Activated CD8-positive, alpha-beta memory T cell treated with anti-CD3 and anti-CD28 coated beads, Interleukin-2, amount 10 ng/mL, durations not matched to agents 7 days and 5 days (primary cell): ENCODE data around the gene ATP9B. TPM values are rescaled to one million over a fixed set of nuclear protein-coding genes. Genes with fewer than 3 reads are reported as not detected.

ENCODE experiments used
- ATAC-seq: fragments of 150-1000 bp; cut with Tn5 transposase; one replicate; pipeline ENCODE4 v1.10.0; 2021; ENCODE audit warnings: moderate library complexity
- CTCF ChIA-PET: fragments of 350-600 bp; sonication (Branson Sonifier 250); formaldehyde crosslinking; loops from one replicate; lab custom pipeline; 2021; ENCODE audit warnings: antibody characterized with exemption; lab: Charles Lee
- DNase-seq: peaks from one replicate; pipeline ENCODE4 v3.0.0-alpha.2; 2020
- H3K27ac Mint-ChIP-seq: one replicate; pipeline ENCODE4 v1.8.0; 2021; ENCODE audit warnings: mild to moderate bottlenecking, mixed read lengths
- H3K27me3 Mint-ChIP-seq: one replicate; pipeline ENCODE4 v1.8.0; 2021; ENCODE audit warnings: mixed read lengths
- H3K36me3 Mint-ChIP-seq: one replicate; pipeline ENCODE4 v1.8.0; 2021; ENCODE audit warnings: mild to moderate bottlenecking, mixed read lengths
- H3K4me1 Mint-ChIP-seq: one replicate; pipeline ENCODE4 v1.8.0; 2021; ENCODE audit warnings: mixed read lengths
- H3K4me3 Mint-ChIP-seq: one replicate; pipeline ENCODE4 v1.8.0; 2021; ENCODE audit warnings: mild to moderate bottlenecking, moderate library complexity, mixed read lengths
- H3K9me3 Mint-ChIP-seq: one replicate; pipeline ENCODE4 v1.8.0; 2022; ENCODE audit warnings: low read depth, mixed read lengths
- total RNA-seq, 2 experiments: library from RNA; stranded (reverse); gene quantifications; one replicate each; pipeline ENCODE4 v1.2.3, GENCODE V29; 2021

ATP9B gene
- total RNA-seq, 2 experiments from 2014 or later, result 21.5 to 31.7 TPM

- Mint-ChIP-seq H3K27ac (no peak overlapping the region), H3K9me3 (no peaks in the 10 kb centered on the region), H3K36me3 (no peaks in the 10 kb centered on the region), H3K4me3 (no peak overlapping the region), H3K27me3 (no peaks in the 10 kb centered on the region), H3K4me1 (peaks cover 6% of the 10 kb centered on the region)
- no peak for DNase-seq
- CTCF ChIA-PET, result interaction anchor here (1.3 to 5.8 kb wide), 8 partner anchors 10 to 263 kb away, joined by 3 to 49 read pairs (median 12); no protein-coding TSS in a partner anchor
- ATAC-seq, result no peak
These were observed 312.7 kb downstream of the ATP9B start for GRCh38 chr18:79381811-79382311.

- Mint-ChIP-seq H3K4me3 (no peak overlapping the region), H3K9me3 (no peaks in the 10 kb centered on the region), H3K27ac (no peak overlapping the region), H3K36me3 (no peaks in the 10 kb centered on the region), H3K4me1 (peaks cover 6% of the 10 kb centered on the region), H3K27me3 (peaks cover 6% of the 10 kb centered on the region)
- CTCF ChIA-PET, result interaction anchor here (4.7 to 5.8 kb wide), 3 partner anchors 9 to 262 kb away, joined by 32 to 49 read pairs (median 34); no protein-coding TSS in a partner anchor
- DNase-seq (no peak), ATAC-seq (no peak)
These were observed 313.6 kb downstream of the ATP9B start for GRCh38 chr18:79382681-79383387.

- Mint-ChIP-seq H3K4me1 (peaks cover 6% of the 10 kb centered on the region), H3K9me3 (no peaks in the 10 kb centered on the region), H3K36me3 (no peaks in the 10 kb centered on the region), H3K27ac (no peak overlapping the region), H3K27me3 (peaks cover 13% of the 10 kb centered on the region), H3K4me3 (no peak overlapping the region)
- CTCF ChIA-PET, result interaction anchor here (5.8 kb wide), 1 partner anchor 262 kb away, joined by 49 read pairs; no protein-coding TSS in a partner anchor
- no peak for ATAC-seq
- no peak for DNase-seq
These were observed 314.3 kb downstream of the ATP9B start for GRCh38 chr18:79383388-79384056.

- DNase-seq, result no peak
- Mint-ChIP-seq H3K9me3 (no peaks in the 10 kb centered on the region), H3K4me1 (peaks cover 2% of the 10 kb centered on the region), H3K27ac (no peak overlapping the region), H3K4me3 (no peak overlapping the region), H3K27me3 (peaks cover 20% of the 10 kb centered on the region), H3K36me3 (no peaks in the 10 kb centered on the region)
- CTCF ChIA-PET, result no interaction called here
- ATAC-seq, result no peak
These were observed 315.1 kb downstream of the ATP9B start for GRCh38 chr18:79384151-79384807.

- no peak for ATAC-seq
- Mint-ChIP-seq H3K36me3 (no peaks in the 10 kb centered on the region), H3K4me1 (no peaks in the 10 kb centered on the region), H3K4me3 (no peak overlapping the region), H3K27ac (no peak overlapping the region), H3K27me3 (peaks cover 25% of the 10 kb centered on the region), H3K9me3 (no peaks in the 10 kb centered on the region)
- DNase-seq, result no peak
- CTCF ChIA-PET, result no interaction called here
These were observed 315.6 kb downstream of the ATP9B start for GRCh38 chr18:79384834-79385233.

- no peaks in the 10 kb centered on the region for H3K4me1 Mint-ChIP-seq
- peaks cover 29% of the 10 kb centered on the region for H3K27me3 Mint-ChIP-seq
- no peak overlapping the region for H3K27ac Mint-ChIP-seq
- CTCF ChIA-PET, result no interaction called here
- no peak overlapping the region for H3K4me3 Mint-ChIP-seq
- H3K9me3 Mint-ChIP-seq, result no peaks in the 10 kb centered on the region
- no peaks in the 10 kb centered on the region for H3K36me3 Mint-ChIP-seq
- ATAC-seq (no peak), DNase-seq (no peak)
These were observed 316.1 kb downstream of the ATP9B start for GRCh38 chr18:79385326-79385707.

GRCh38 chr18:79385708-79386341, 316.6 kb downstream of the ATP9B start:
- Mint-ChIP-seq H3K4me1 (no peaks in the 10 kb centered on the region), H3K36me3 (no peaks in the 10 kb centered on the region), H3K9me3 (no peaks in the 10 kb centered on the region), H3K27ac (no peak overlapping the region), H3K4me3 (no peak overlapping the region), H3K27me3 (peaks cover 34% of the 10 kb centered on the region)
- DNase-seq (no peak), ATAC-seq (no peak)
- CTCF ChIA-PET, result no interaction called here

GRCh38 chr18:79386547-79386946, 317.4 kb downstream of the ATP9B start:
- Mint-ChIP-seq H3K4me1 (no peaks in the 10 kb centered on the region), H3K36me3 (no peaks in the 10 kb centered on the region), H3K4me3 (no peak overlapping the region), H3K9me3 (no peaks in the 10 kb centered on the region), H3K27ac (no peak overlapping the region), H3K27me3 (peaks cover 39% of the 10 kb centered on the region)
- DNase-seq, result no peak
- ATAC-seq, result no peak
- CTCF ChIA-PET, result no interaction called here

- DNase-seq (no peak), ATAC-seq (no peak)
- Mint-ChIP-seq H3K27ac (no peak overlapping the region), H3K36me3 (no peaks in the 10 kb centered on the region), H3K4me3 (no peak overlapping the region), H3K4me1 (no peaks in the 10 kb centered on the region), H3K9me3 (no peaks in the 10 kb centered on the region), H3K27me3 (peaks cover 44% of the 10 kb centered on the region)
- CTCF ChIA-PET, result interaction anchor here (1.4 kb wide), 1 partner anchor 141 kb away, joined by 3 read pairs; no protein-coding TSS in a partner anchor
These were observed 318.0 kb downstream of the ATP9B start for GRCh38 chr18:79387214-79387613.

- CTCF ChIA-PET, result interaction anchor here (1.4 kb wide), 1 partner anchor 140 kb away, joined by 3 read pairs; no protein-coding TSS in a partner anchor
- H3K4me3 Mint-ChIP-seq, result no peak overlapping the region
- peaks cover 3% of the 10 kb centered on the region for H3K4me1 Mint-ChIP-seq
- H3K27ac Mint-ChIP-seq, result no peak overlapping the region
- no peaks in the 10 kb centered on the region for H3K36me3 Mint-ChIP-seq
- H3K9me3 Mint-ChIP-seq, result no peaks in the 10 kb centered on the region
- DNase-seq (no peak), ATAC-seq (no peak)
- peaks cover 48% of the 10 kb centered on the region for H3K27me3 Mint-ChIP-seq
These were observed 318.4 kb downstream of the ATP9B start for GRCh38 chr18:79387615-79388014.

- peaks cover 51% of the 10 kb centered on the region for H3K27me3 Mint-ChIP-seq
- no peak overlapping the region for H3K27ac Mint-ChIP-seq
- CTCF ChIA-PET, result interaction anchor here (1.4 kb wide), 1 partner anchor 140 kb away, joined by 3 read pairs; no protein-coding TSS in a partner anchor
- no peaks in the 10 kb centered on the region for H3K36me3 Mint-ChIP-seq
- no peak for ATAC-seq
- H3K9me3 Mint-ChIP-seq, result no peaks in the 10 kb centered on the region
- no peak for DNase-seq
- peaks cover 6% of the 10 kb centered on the region for H3K4me1 Mint-ChIP-seq
- H3K4me3 Mint-ChIP-seq, result no peak overlapping the region
These were observed 318.8 kb downstream of the ATP9B start for GRCh38 chr18:79388043-79388442.

GRCh38 chr18:79389689-79390088, 320.5 kb downstream of the ATP9B start:
- H3K9me3 Mint-ChIP-seq, result no peaks in the 10 kb centered on the region
- ATAC-seq (no peak), DNase-seq (no peak)
- CTCF ChIA-PET, result interaction anchor here (2.8 to 5.0 kb wide), 2 partner anchors 9 to 254 kb away, joined by 9 to 34 read pairs; no protein-coding TSS in a partner anchor
- H3K4me1 Mint-ChIP-seq, result peaks cover 11% of the 10 kb centered on the region
- H3K4me3 Mint-ChIP-seq, result no peak overlapping the region
- no peaks in the 10 kb centered on the region for H3K36me3 Mint-ChIP-seq
- H3K27me3 Mint-ChIP-seq, result peaks cover 56% of the 10 kb centered on the region
- H3K27ac Mint-ChIP-seq, result no peak overlapping the region

GRCh38 chr18:79392226-79392625, 323.0 kb downstream of the ATP9B start:
- Mint-ChIP-seq H3K36me3 (no peaks in the 10 kb centered on the region), H3K4me3 (no peak overlapping the region), H3K9me3 (no peaks in the 10 kb centered on the region), H3K4me1 (peaks cover 17% of the 10 kb centered on the region), H3K27ac (no peak overlapping the region), H3K27me3 (peaks cover 60% of the 10 kb centered on the region)
- no peak for DNase-seq
- CTCF ChIA-PET, result interaction anchor here (1.2 to 5.0 kb wide), 7 partner anchors 12 to 252 kb away, joined by 3 to 34 read pairs (median 5); no protein-coding TSS in a partner anchor
- no peak for ATAC-seq
